Fibroblast of mammary gland (primary cell): Measurements from ENCODE around the gene PCBP2.
"Not testable (repeated sequence)": the region's sequence is repeated elsewhere in the genome, so short reads cannot be mapped to it uniquely, and the experiment has no call there.

Experiments used
- DNase-seq: peaks from one replicate; pipeline ENCODE4 v3.0.0-alpha.2; 2010; ENCODE audit warnings: low read depth
- H3K4me3 ChIP-seq: 2 replicates; pipeline ENCODE4 v1.5.1; 2011; ENCODE audit warnings: low read depth, mild to moderate bottlenecking, low read length, moderate library complexity; ENCODE audit not compliant: control insufficient read depth
- TF ChIP-seq, protein P1 (sequence below): conservative IDR thresholded peaks from 2 replicates; pipeline ENCODE4 v1.5.1; 2011; ENCODE audit warnings: low read depth, low read length, inconsistent platforms; ENCODE audit not compliant: control insufficient read depth, insufficient read depth

PCBP2 gene

DNA sequence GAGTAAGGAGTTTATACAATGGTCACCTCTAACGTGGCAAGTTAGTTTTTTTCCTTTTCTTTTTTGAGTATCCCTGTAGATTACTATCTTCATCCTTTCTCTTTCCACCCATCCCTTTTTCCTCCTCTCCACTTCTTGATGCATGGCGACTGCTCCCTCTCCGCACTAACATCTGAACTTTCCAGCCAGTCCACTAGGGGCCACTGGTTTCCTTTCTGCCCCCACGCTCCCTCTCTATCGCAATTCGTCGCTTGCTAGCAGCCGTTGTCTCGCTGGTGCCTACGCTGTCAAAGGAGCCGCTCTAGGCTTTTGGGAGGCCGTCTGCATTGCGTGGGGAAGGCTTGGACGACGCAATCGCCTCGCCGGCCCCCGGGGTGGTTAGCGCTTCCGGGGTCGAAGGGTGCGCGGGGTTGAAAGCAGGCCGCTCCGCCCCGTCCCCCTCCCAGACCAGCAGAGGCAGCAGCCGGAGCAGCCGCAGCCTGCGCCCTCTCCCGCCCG, at the start of gene PCBP2:
Gene PCBP2 (plus strand): TSS at position 442 of the 498 bp plus-strand sequence. CDS start 2,699 bp downstream, outside the sequence.
- H3K4me3 ChIP-seq, result peak within 1 kb of the TSS; percentile 82
- peak; percentile 99 for DNase-seq

DNA sequence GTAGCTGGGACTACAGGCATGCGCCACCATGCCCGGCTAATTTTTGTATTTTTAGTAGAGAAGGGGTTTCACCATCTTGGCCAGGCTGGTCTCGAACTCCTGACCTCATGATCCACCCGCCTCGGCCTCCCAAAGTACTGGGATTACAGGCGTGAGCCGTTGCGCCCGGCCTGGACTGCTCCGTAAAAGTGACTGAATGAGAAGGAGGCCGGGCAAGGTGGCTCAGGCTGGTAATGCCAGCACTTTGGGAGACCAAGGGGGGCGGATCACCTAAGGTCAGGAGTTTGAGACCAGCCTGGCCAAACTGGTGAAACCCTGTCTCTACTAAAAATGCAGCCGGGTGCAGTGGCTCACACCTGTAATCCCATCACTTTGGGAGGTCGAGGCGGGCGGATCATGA, 49.6 kb upstream of the PCBP2 start:
- not testable (repeated sequence) for H3K4me3 ChIP-seq, DNase-seq

More for the DNA sequence above, at the start of gene PCBP2:
- TF ChIP-seq, protein P1, sequence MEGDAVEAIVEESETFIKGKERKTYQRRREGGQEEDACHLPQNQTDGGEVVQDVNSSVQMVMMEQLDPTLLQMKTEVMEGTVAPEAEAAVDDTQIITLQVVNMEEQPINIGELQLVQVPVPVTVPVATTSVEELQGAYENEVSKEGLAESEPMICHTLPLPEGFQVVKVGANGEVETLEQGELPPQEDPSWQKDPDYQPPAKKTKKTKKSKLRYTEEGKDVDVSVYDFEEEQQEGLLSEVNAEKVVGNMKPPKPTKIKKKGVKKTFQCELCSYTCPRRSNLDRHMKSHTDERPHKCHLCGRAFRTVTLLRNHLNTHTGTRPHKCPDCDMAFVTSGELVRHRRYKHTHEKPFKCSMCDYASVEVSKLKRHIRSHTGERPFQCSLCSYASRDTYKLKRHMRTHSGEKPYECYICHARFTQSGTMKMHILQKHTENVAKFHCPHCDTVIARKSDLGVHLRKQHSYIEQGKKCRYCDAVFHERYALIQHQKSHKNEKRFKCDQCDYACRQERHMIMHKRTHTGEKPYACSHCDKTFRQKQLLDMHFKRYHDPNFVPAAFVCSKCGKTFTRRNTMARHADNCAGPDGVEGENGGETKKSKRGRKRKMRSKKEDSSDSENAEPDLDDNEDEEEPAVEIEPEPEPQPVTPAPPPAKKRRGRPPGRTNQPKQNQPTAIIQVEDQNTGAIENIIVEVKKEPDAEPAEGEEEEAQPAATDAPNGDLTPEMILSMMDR, result peak; percentile 88

DNA sequence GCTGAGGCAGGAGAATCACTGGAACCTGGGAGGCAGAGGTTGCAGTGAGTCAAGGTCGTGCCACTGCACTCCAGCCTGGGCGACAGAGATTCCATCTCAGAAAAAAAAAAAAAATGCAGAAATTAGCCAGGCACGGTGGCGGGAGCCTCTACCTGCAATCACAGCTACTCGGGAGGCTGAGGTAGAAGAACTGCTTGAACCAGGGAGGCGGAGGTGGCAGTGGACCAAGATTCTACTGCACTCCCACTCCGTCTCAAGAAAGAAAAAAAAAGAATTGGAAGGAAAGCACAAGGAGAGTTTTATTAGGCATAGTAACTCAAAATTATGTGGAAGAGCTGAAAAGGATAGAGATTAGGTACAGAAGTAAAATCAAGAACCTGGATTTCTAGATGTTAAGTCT, 49.0 kb upstream of the PCBP2 start:
- no peak for DNase-seq
- no peak overlapping the region for H3K4me3 ChIP-seq
- TF ChIP-seq, protein P1, result no peak

DNA sequence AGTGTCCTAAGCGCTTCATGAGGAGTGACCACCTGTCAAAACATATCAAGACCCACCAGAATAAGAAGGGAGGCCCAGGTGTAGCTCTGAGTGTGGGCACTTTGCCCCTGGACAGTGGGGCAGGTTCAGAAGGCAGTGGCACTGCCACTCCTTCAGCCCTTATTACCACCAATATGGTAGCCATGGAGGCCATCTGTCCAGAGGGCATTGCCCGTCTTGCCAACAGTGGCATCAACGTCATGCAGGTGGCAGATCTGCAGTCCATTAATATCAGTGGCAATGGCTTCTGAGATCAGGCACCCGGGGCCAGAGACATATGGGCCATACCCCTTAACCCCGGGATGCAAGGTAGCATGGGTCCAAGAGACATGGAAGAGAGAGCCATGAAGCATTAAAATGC, 41.0 kb upstream of the PCBP2 start:
- TF ChIP-seq, protein P1, result no peak
- H3K4me3 ChIP-seq, result no peak overlapping the region
- no peak for DNase-seq

DNA sequence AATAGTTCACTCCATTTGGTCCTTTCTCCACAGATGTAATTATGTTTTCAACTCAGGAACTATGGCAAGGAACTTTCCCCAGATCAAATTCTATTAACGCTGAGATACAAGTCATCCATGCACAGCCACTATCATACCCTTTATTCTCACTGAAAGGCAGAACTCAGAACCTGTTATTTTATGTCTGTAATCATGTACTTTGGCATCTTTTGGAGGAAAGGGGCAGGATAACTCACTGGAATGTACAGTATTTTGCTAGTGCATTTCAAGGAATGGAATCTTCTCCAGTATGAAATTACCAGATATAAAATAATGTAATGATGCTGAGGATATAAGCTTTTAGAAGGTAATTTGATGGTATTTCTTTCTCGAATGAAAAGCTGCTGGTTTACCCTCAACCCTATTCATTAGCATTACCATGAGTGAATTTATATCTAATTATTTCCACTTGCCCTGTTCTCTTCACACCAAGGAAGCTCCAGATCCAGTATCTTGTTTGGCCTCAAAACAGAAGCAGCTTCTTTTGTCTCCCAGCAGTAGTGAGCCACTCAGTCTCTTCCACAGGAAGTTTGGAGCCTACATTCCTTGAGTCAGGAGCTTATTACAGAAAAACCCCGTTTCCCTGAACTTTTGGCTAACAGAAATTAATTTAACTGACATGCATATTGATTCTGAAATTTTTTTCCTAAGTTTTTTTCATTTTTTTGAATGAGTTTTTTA, 38.3 kb upstream of the PCBP2 start:
- TF ChIP-seq, protein P1, result no peak
- H3K4me3 ChIP-seq, result no peak overlapping the region
- DNase-seq, result no peak

DNA sequence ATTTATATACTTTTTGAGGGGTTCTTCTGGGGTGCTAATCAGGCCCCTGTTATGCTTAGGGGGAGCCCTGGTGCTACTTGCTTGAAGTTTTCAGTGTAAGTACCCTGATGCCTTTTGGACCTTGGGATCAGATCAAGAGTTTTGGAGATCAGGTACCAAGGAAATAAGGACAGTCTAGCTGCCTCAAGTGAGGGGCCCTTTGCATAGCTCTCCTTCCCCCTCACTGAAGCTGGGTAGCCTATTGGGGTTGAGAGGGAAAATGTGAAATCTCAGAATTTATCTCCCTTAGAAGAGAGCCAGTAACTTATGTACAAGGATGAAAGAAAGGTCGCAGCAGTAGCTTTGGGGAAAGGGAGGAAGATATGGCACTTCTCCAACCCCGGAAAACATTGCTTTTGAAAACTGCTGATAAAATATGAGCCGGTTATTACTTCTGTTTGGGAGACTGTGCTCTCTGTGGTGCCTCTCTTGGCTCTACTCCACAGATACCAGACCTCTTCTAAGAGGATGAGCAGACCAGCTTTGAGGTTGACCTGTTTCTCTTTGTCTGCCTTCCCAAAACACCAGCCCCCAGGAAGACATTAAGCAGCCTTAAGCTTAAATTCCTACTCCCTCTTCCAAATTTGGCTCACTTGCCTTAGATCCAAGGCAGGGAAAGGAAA, 37.0 kb upstream of the PCBP2 start:
- TF ChIP-seq, protein P1, result no peak
- no peak overlapping the region for H3K4me3 ChIP-seq
- no peak for DNase-seq

DNA sequence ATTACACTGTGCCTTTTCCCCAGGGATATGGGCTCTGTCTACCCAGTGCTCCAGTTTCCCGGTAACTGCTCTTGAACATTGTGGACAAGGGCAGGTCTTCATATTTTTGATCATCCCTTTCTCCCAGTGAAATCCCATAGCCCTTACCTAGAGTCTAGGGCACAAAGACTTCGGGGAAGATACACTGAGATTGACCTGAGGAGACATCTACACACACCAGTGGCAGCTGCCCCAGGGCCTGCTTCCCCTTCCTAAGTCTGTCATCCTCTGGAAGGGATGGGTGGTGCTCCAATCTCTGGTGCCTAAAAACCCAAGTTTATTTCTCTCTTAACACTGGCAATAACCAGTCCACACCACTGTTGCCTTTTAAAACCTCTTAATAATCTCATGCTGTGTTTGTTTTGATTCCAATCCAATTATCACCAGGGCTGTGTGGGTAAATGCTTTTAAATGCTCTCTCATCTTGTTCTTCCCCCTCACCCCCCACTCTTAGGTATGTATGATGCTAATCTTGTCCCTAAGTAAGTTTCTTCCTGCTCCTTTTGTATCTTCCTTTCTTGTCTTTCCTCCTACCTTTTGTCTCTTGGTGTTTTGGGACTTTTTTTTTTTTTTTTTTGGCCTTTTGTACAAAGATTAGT, 36.0 kb upstream of the PCBP2 start:
- peak; percentile 18 for DNase-seq
- not testable (repeated sequence) for H3K4me3 ChIP-seq

DNA sequence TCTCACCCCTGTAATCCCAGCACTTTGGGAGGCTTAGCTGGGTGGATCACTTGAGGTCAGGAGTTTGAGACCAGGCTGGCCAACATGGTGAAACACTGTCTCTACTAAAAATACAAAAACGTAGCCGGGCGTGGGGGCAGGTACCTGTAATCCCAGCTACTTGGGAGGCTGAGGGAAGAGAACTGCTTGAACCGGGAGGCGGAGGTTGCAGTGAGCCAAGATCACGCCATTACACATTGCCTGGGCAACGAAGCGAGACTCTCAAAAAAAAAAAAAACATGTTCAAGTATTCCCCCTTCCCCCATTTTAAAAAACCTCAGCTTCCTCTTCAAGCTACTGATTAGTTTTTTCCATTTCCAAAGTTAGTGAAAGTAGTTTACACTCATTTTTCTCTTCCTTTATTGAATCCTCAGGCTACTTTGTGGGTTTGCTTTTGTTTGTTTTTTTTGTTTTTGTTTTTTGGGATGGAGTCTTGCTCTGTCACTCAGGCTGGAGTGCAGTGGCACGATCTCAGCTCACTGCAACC, 34.5 kb upstream of the PCBP2 start:
- not testable (repeated sequence) for DNase-seq, H3K4me3 ChIP-seq
